ENCODE data around the gene PRR20G.

PRR20G gene

DNA sequence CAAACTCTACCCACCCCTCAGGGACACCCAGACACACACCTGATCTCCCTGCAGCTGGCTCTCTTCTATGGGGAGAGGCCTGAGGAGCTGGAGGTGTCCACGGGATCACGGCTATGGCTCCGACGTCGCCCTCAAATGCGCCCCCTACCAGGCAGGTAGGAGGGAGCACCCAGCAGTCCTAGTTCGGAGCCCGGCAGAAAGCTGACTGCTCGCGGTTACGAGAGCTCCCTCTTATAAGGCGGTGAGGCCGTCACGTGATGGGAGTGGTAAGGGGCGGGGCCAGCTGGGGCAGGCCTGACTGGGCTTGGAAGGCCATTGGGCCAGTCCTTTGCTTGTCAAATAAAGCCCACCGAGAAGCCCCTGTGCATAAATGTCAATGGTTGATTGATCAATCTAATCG, at the start of gene PRR20G:
PRR20G (minus strand) TSS at position 207 of the 400 bp plus-strand sequence. CDS start 681 bp downstream, outside the sequence.
- H3K9me3 ChIP-seq (ENCODE audit: control insufficient read depth in 5 of 5, low read length in 5 of 5): peaks cover 0 to 3% (median 0%) of the 10 kb centered on the region in 5 donors
- H3K27ac ChIP-seq (ENCODE audit: low read depth, low read length): no peak within 1 kb of the TSS
- H3K27me3 ChIP-seq (ENCODE audit: control insufficient read depth in 5 of 5, insufficient read depth in 4 of 5, low read length in 5 of 5): no peaks in the 10 kb centered on the region
- no peak within 1 kb of the TSS for H3K4me3 ChIP-seq (ENCODE audit: low read depth in 1 of 5, low read length in 5 of 5)
- no peak within 1 kb of the TSS for H3K9ac ChIP-seq (ENCODE audit: low read length in 5 of 5)
- no peaks in the 10 kb centered on the region for H3K4me1 ChIP-seq (ENCODE audit: control insufficient read depth in 5 of 5, insufficient read depth in 5 of 5, low read length in 5 of 5)
- H3K36me3 ChIP-seq (ENCODE audit: control insufficient read depth in 5 of 5, insufficient read depth in 5 of 5, low read length in 5 of 5): no peaks in the 10 kb centered on the region

DNA sequence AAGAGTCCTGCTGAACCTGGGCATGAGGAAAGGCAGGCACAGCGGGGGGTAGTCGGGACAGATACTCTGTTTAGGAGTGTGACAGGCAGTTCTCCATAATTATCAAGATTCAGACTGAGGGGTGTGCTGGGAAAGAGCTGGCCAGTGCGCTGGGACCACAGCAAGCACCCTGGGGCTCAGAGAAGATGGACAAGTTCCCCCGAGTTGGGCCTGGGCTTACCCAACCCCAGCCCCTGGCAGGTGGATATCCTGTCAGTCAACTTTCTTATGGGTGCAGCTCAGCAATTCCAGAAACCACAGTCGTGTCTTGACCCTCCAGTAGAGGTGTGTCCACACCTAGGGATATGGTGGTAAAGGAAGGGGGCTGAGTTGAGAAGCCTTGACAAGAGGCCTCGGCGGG, 49.2 kb upstream of the PRR20G start:
- no peak overlapping the region for H3K27ac ChIP-seq (ENCODE audit: low read depth, low read length)
- H3K4me3 ChIP-seq (ENCODE audit: low read depth in 1 of 5, low read length in 5 of 5): no peak overlapping the region
- no peak overlapping the region for H3K9ac ChIP-seq (ENCODE audit: low read length in 5 of 5)
- H3K9me3 ChIP-seq (ENCODE audit: control insufficient read depth in 5 of 5, low read length in 5 of 5): peaks cover 0 to 9% (median 6%) of the 10 kb centered on the region in 5 donors
- no peaks in the 10 kb centered on the region for H3K36me3 ChIP-seq (ENCODE audit: control insufficient read depth in 5 of 5, insufficient read depth in 5 of 5, low read length in 5 of 5)
- H3K4me1 ChIP-seq (ENCODE audit: control insufficient read depth in 5 of 5, insufficient read depth in 5 of 5, low read length in 5 of 5): no peaks in the 10 kb centered on the region
- H3K27me3 ChIP-seq (ENCODE audit: control insufficient read depth in 5 of 5, insufficient read depth in 4 of 5, low read length in 5 of 5): peaks cover 20 to 40% (median 32%) of the 10 kb centered on the region in 5 donors

DNA sequence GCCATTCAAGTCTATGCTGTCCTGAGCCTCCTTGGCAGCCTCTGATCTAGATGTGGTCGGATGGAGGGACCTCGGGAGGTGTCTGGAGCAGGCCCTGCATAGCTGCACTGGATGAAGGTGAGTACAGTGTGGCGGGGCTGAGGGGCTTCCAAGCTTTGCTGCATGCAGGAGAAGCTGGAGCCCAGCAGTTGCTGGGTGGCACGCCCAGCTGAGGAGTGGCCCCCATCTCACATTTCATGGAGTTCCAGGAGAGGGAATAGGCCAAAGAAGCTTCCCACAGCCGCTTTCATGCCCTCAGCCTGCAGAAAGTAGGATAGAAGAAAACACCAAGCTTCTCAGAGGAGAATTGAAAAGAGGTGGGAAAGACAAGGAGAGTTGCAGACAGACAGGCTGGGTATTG, 48.3 kb upstream of the PRR20G start:
- no peak overlapping the region for H3K4me3 ChIP-seq (ENCODE audit: low read depth in 1 of 5, low read length in 5 of 5)
- peaks cover 18 to 40% (median 31%) of the 10 kb centered on the region in 5 donors for H3K27me3 ChIP-seq (ENCODE audit: control insufficient read depth in 5 of 5, insufficient read depth in 4 of 5, low read length in 5 of 5)
- no peak overlapping the region for H3K27ac ChIP-seq (ENCODE audit: low read depth, low read length)
- no peak overlapping the region for H3K9ac ChIP-seq (ENCODE audit: low read length in 5 of 5)
- H3K36me3 ChIP-seq (ENCODE audit: control insufficient read depth in 5 of 5, insufficient read depth in 5 of 5, low read length in 5 of 5): no peaks in the 10 kb centered on the region
- H3K9me3 ChIP-seq (ENCODE audit: control insufficient read depth in 5 of 5, low read length in 5 of 5): peaks cover 2 to 10% (median 6%) of the 10 kb centered on the region in 5 donors
- H3K4me1 ChIP-seq (ENCODE audit: control insufficient read depth in 5 of 5, insufficient read depth in 5 of 5, low read length in 5 of 5): no peaks in the 10 kb centered on the region

DNA sequence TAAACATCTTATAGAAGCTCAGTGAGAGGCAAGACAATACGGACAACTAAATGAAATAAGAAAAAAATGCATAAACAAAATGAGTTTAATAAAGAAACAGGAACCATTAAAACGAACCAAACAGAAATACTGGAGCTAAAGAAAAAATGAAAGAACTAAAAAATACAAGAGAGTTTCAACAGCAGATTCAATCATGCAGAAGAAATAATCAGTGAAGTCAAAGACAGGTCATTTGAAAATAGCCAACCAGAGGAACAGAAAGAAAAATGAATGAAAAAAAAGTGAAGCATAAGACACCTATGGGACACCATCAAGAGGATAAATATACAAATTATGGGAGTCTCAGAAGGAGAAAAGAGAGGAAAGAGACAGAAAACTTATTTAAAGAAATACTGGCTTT, 42.5 kb upstream of the PRR20G start:
- Histone ChIP-seq H3K9ac (ENCODE audit: low read length in 5 of 5) (no peak overlapping the region), H3K27me3 (ENCODE audit: control insufficient read depth in 5 of 5, insufficient read depth in 4 of 5, low read length in 5 of 5) (no peaks in the 10 kb centered on the region), H3K4me3 (ENCODE audit: low read depth in 1 of 5, low read length in 5 of 5) (no peak overlapping the region), H3K27ac (ENCODE audit: low read depth, low read length) (no peak overlapping the region), H3K9me3 (ENCODE audit: control insufficient read depth in 5 of 5, low read length in 5 of 5) (peaks cover 18 to 27% (median 22%) of the 10 kb centered on the region in 5 donors), H3K36me3 (ENCODE audit: control insufficient read depth in 5 of 5, insufficient read depth in 5 of 5, low read length in 5 of 5) (no peaks in the 10 kb centered on the region), H3K4me1 (ENCODE audit: control insufficient read depth in 5 of 5, insufficient read depth in 5 of 5, low read length in 5 of 5) (peaks cover 0 to 8% (median 3%) of the 10 kb centered on the region in 5 donors)

DNA sequence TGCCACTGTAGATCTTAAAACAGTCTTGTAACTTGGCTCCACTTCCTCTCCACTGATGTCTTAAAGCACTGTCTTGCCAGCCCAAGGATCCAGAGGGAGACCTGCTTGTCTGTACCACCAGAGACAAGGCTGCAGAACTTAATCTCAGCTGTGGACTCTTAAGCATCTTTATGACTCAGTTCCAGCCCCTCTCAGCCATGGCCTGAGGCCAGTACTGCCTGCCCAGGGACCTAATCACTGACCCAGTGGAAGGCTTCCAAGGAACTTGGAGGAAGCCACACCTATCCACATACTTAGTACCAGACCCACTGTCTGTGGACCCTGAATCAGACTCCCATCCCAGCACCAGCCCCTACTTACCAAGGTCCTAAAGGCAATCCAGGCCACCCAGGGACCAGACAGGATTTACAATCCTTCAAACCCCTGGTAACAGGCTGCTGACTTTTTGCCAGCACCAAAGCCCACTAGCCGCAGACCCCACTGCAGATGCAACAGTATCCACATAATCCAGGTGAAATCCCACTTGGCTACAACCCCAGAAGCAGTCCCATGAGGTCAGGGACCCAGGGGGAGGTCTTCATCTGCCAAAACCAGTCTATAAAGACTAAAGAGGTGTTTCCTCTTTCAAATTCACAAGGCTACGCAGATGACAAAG, 41.9 kb upstream of the PRR20G start:
- H3K36me3 ChIP-seq (ENCODE audit: control insufficient read depth in 5 of 5, insufficient read depth in 5 of 5, low read length in 5 of 5): no peaks in the 10 kb centered on the region
- peaks cover 0 to 14% (median 8%) of the 10 kb centered on the region in 5 donors for H3K4me1 ChIP-seq (ENCODE audit: control insufficient read depth in 5 of 5, insufficient read depth in 5 of 5, low read length in 5 of 5)
- no peak overlapping the region for H3K4me3 ChIP-seq (ENCODE audit: low read depth in 1 of 5, low read length in 5 of 5)
- peaks cover 17 to 27% (median 22%) of the 10 kb centered on the region in 5 donors for H3K9me3 ChIP-seq (ENCODE audit: control insufficient read depth in 5 of 5, low read length in 5 of 5)
- no peaks in the 10 kb centered on the region for H3K27me3 ChIP-seq (ENCODE audit: control insufficient read depth in 5 of 5, insufficient read depth in 4 of 5, low read length in 5 of 5)
- no peak overlapping the region for H3K9ac ChIP-seq (ENCODE audit: low read length in 5 of 5)
- no peak overlapping the region for H3K27ac ChIP-seq (ENCODE audit: low read depth, low read length)

DNA sequence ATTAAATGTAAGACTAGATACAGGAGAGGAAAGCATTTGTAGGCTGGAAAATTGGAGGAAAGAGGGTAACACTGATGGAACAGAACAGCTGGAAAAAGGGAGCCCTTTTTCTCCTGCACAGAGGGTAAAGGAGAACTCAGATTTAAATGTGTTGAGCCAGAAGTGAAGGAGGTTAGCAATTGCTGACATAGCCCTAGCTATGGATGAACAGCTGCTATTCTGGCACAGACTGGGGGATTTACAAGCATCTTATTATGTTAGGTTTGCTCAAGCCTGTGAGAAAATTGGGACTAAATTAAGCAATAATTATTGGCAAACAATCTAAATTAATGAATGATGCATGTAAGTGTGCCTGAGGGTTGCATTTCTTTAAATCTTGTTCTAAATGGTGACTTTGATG, 40.6 kb upstream of the PRR20G start:
- Histone ChIP-seq H3K9me3 (ENCODE audit: control insufficient read depth in 5 of 5, low read length in 5 of 5) (peaks cover 11 to 24% (median 15%) of the 10 kb centered on the region in 5 donors), H3K27me3 (ENCODE audit: control insufficient read depth in 5 of 5, insufficient read depth in 4 of 5, low read length in 5 of 5) (no peaks in the 10 kb centered on the region), H3K4me1 (ENCODE audit: control insufficient read depth in 5 of 5, insufficient read depth in 5 of 5, low read length in 5 of 5) (peaks cover 0 to 24% (median 15%) of the 10 kb centered on the region in 5 donors), H3K27ac (ENCODE audit: low read depth, low read length) (no peak overlapping the region), H3K4me3 (ENCODE audit: low read depth in 1 of 5, low read length in 5 of 5) (no peak overlapping the region), H3K9ac (ENCODE audit: low read length in 5 of 5) (no peak overlapping the region), H3K36me3 (ENCODE audit: control insufficient read depth in 5 of 5, insufficient read depth in 5 of 5, low read length in 5 of 5) (no peaks in the 10 kb centered on the region)

DNA sequence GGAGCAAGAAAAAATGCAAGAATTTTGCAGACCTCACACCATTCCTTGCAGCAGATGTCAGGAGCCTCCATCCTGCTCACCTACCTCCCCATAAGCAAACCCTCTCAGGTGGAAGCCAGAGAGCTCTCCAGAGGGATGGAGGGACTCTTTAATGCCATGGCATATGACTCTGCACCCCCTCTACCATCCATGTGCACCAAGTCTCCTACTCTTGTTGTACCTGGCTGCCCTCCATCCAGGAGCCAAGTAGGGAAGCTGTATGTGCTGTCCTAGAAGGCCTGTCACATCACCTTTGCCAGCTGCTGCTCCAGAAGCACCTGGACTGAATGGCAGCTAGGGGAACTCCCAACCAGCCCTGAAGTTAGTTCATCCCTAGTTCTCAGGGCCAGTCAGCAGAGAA, 38.5 kb upstream of the PRR20G start:
- Histone ChIP-seq H3K9me3 (ENCODE audit: control insufficient read depth in 5 of 5, low read length in 5 of 5) (peaks cover 9 to 24% (median 12%) of the 10 kb centered on the region in 5 donors), H3K4me3 (ENCODE audit: low read depth in 1 of 5, low read length in 5 of 5) (no peak overlapping the region), H3K9ac (ENCODE audit: low read length in 5 of 5) (no peak overlapping the region), H3K27me3 (ENCODE audit: control insufficient read depth in 5 of 5, insufficient read depth in 4 of 5, low read length in 5 of 5) (no peaks in the 10 kb centered on the region), H3K36me3 (ENCODE audit: control insufficient read depth in 5 of 5, insufficient read depth in 5 of 5, low read length in 5 of 5) (no peaks in the 10 kb centered on the region), H3K27ac (ENCODE audit: low read depth, low read length) (no peak overlapping the region), H3K4me1 (ENCODE audit: control insufficient read depth in 5 of 5, insufficient read depth in 5 of 5, low read length in 5 of 5) (peaks cover 0 to 25% (median 15%) of the 10 kb centered on the region in 5 donors)

DNA sequence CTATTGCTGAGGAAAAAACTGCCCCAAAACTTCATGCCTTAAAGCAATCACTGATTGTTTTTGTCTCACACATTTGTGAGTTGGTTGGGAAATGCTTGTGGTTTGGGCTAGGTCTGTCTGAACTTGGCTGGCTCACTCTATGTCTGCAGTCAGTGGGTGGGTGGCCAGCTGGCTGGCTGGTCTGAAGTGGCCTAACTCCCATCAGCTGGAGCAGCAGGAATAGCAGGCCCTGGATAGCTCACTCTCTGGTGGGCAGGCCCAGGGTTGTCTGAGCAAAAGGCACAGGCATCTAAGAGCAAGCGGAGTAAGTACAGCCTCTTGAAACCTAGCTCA, 37.7 kb upstream of the PRR20G start:
- H3K27ac ChIP-seq (ENCODE audit: low read depth, low read length): no peak overlapping the region
- no peaks in the 10 kb centered on the region for H3K27me3 ChIP-seq (ENCODE audit: control insufficient read depth in 5 of 5, insufficient read depth in 4 of 5, low read length in 5 of 5)
- peaks cover 0 to 25% (median 15%) of the 10 kb centered on the region in 5 donors for H3K4me1 ChIP-seq (ENCODE audit: control insufficient read depth in 5 of 5, insufficient read depth in 5 of 5, low read length in 5 of 5)
- no peaks in the 10 kb centered on the region for H3K36me3 ChIP-seq (ENCODE audit: control insufficient read depth in 5 of 5, insufficient read depth in 5 of 5, low read length in 5 of 5)
- H3K4me3 ChIP-seq (ENCODE audit: low read depth in 1 of 5, low read length in 5 of 5): no peak overlapping the region
- no peak overlapping the region for H3K9ac ChIP-seq (ENCODE audit: low read length in 5 of 5)
- peaks cover 5 to 20% (median 9%) of the 10 kb centered on the region in 5 donors for H3K9me3 ChIP-seq (ENCODE audit: control insufficient read depth in 5 of 5, low read length in 5 of 5)

DNA sequence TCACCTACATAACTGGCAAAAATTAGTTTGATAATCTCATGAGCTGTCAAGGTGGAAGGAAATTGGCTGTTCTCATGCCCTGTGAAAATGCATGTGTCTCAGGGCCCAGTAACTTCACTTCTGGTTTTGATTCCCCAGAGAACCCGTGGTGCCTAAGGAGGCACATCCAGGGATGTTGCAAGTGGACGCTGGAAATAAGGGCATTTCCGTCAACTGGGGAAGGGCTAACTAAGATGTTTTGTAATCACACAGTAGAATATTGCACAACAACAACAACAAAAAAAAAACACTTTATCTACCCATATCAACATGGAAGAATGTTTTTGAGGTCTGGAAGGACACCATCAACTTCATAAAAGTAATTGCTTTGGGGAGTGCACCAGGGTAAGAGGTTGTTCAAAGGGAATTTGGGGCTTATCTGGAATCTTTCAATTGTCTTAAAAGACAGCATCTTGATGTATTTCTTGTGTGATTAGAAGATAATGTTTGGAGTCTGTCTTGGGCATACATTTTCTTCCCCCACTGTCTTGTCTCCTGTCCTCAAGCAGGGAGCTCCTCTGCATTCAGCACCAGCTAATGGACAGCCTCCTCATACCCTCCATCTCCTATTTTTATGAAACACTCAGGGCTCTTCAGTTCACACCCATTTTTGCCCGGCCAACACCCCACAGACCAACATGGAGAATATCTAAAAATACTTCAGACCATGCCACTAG, 37.2 kb upstream of the PRR20G start:
- no peaks in the 10 kb centered on the region for H3K27me3 ChIP-seq (ENCODE audit: control insufficient read depth in 5 of 5, insufficient read depth in 4 of 5, low read length in 5 of 5)
- peaks cover 0 to 25% (median 15%) of the 10 kb centered on the region in 5 donors for H3K4me1 ChIP-seq (ENCODE audit: control insufficient read depth in 5 of 5, insufficient read depth in 5 of 5, low read length in 5 of 5)
- no peak overlapping the region for H3K4me3 ChIP-seq (ENCODE audit: low read depth in 1 of 5, low read length in 5 of 5)
- peaks cover 2 to 16% (median 7%) of the 10 kb centered on the region in 5 donors for H3K9me3 ChIP-seq (ENCODE audit: control insufficient read depth in 5 of 5, low read length in 5 of 5)
- no peak overlapping the region for H3K9ac ChIP-seq (ENCODE audit: low read length in 5 of 5)
- H3K36me3 ChIP-seq (ENCODE audit: control insufficient read depth in 5 of 5, insufficient read depth in 5 of 5, low read length in 5 of 5): no peaks in the 10 kb centered on the region
- no peak overlapping the region for H3K27ac ChIP-seq (ENCODE audit: low read depth, low read length)

DNA sequence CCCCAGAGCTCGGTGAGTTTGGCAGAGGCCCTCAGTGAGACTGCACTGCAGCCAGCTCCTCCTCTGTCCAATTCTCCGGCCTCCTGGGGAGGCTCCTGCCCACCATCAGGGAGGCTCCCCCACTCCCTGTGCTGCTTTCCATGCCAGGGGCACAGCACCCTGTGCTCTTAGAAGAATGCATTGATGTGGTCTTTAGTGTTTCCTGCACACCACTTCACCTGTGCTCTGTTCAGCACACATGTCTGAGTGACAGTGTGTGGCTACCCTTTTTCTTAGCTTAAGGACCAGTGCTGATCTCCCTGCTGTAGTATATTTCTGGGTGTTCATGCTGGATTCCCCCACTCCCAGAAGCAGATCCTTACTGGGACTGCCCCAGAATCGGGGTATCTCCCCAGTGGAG, 36.2 kb upstream of the PRR20G start:
- Histone ChIP-seq H3K27ac (ENCODE audit: low read depth, low read length) (no peak overlapping the region), H3K9me3 (ENCODE audit: control insufficient read depth in 5 of 5, low read length in 5 of 5) (peaks cover 0 to 9% (median 0%) of the 10 kb centered on the region in 5 donors), H3K36me3 (ENCODE audit: control insufficient read depth in 5 of 5, insufficient read depth in 5 of 5, low read length in 5 of 5) (no peaks in the 10 kb centered on the region), H3K27me3 (ENCODE audit: control insufficient read depth in 5 of 5, insufficient read depth in 4 of 5, low read length in 5 of 5) (no peaks in the 10 kb centered on the region), H3K4me3 (ENCODE audit: low read depth in 1 of 5, low read length in 5 of 5) (no peak overlapping the region), H3K9ac (ENCODE audit: low read length in 5 of 5) (no peak overlapping the region), H3K4me1 (ENCODE audit: control insufficient read depth in 5 of 5, insufficient read depth in 5 of 5, low read length in 5 of 5) (peaks cover 0 to 25% (median 15%) of the 10 kb centered on the region in 5 donors)
